Upper lobe of right lung (tissue), 1 donor: Measurements from ENCODE around the gene STMN3. TPM values are rescaled to one million over a fixed set of nuclear protein-coding genes. Genes with fewer than 3 reads are reported as not detected.

ENCODE experiments used
- ATAC-seq: fragments of 200-7000 bp; cut with Tn5 transposase; one replicate; pipeline ENCODE4 v1.9.1; 2020; ENCODE audit warnings: mild to moderate bottlenecking, moderate library complexity
- DNase-seq: peaks from one replicate; pipeline ENCODE4 v3.0.0-alpha.2; 2020
- H3K27ac ChIP-seq: fragments of 200-600 bp; one replicate; pipeline ENCODE4 v1.8.0; 2022
- H3K27me3 ChIP-seq: fragments of 200-600 bp; one replicate; pipeline ENCODE4 v1.8.0; 2022; ENCODE audit warnings: mild to moderate bottlenecking
- H3K36me3 ChIP-seq: fragments of 200-600 bp; one replicate; pipeline ENCODE4 v1.8.0; 2022
- H3K4me1 ChIP-seq: fragments of 200-600 bp; one replicate; pipeline ENCODE4 v1.8.0; 2022
- H3K4me3 ChIP-seq: fragments of 200-600 bp; one replicate; pipeline ENCODE4 v1.8.0; 2022; ENCODE audit warnings: mild to moderate bottlenecking
- H3K9me3 ChIP-seq: fragments of 200-600 bp; one replicate; pipeline ENCODE4 v1.8.0; 2022
- CTCF ChIP-seq: fragments of 200-600 bp; IDR thresholded peaks from one replicate; pipeline ENCODE4 v1.8.0; 2022; ENCODE audit warnings: antibody characterized with exemption
- intact Hi-C: fragments of 100-400 bp; cut with DNase I; formaldehyde crosslinking; loops from one replicate; pipeline ENCODE4 v1.11.0; 2022
- total RNA-seq: library from RNA; stranded (reverse); fragmentation: NEBNext Ultra II Directional; extraction: Animal tissue kit (Norgen Biotek cat#: 25700); gene quantifications from one replicate; pipeline ENCODE4 v1.2.1, GENCODE V29; 2021
- donor health status: DM: no; HTN: yes; CAD: no; lungs with severe emphysema.

STMN3 gene
- total RNA-seq, 1 donor from 2014 or later = 12.4 TPM

- Histone ChIP-seq H3K4me3 (no peak overlapping the region), H3K9me3 (no peaks in the 10 kb centered on the region), H3K27me3 (no peaks in the 10 kb centered on the region), H3K36me3 (peaks cover 11% of the 10 kb centered on the region), H3K4me1 (peaks cover 37% of the 10 kb centered on the region), H3K27ac (no peak overlapping the region)
- no peak for ATAC-seq
- intact Hi-C loops = no loop called here
- no peak for DNase-seq
- TF ChIP-seq CTCF = no peak
These were observed 37.0 kb upstream of the STMN3 start for GRCh38 chr20:63690003-63690897.

- Histone ChIP-seq H3K27me3 (no peaks in the 10 kb centered on the region), H3K27ac (peak overlapping the region; percentile 91), H3K4me3 (no peak overlapping the region), H3K36me3 (peaks cover 2% of the 10 kb centered on the region), H3K9me3 (no peaks in the 10 kb centered on the region), H3K4me1 (peaks cover 37% of the 10 kb centered on the region)
- TF ChIP-seq CTCF = no peak
- DNase-seq = no peak
- ATAC-seq = no peak
- intact Hi-C loops = no loop called here
These were observed 36.1 kb upstream of the STMN3 start for GRCh38 chr20:63689046-63690002.

- Histone ChIP-seq H3K27ac (peak overlapping the region; percentile 91), H3K27me3 (no peaks in the 10 kb centered on the region), H3K4me1 (peaks cover 37% of the 10 kb centered on the region), H3K36me3 (no peaks in the 10 kb centered on the region), H3K4me3 (no peak overlapping the region), H3K9me3 (no peaks in the 10 kb centered on the region)
- no peak for ATAC-seq
- TF ChIP-seq CTCF = no peak
- DNase-seq = no peak
- intact Hi-C loops = no loop called here
These were observed 35.2 kb upstream of the STMN3 start for GRCh38 chr20:63688228-63689045.

GRCh38 chr20:63687419-63688178 lies 34.4 kb upstream of the STMN3 start:
- H3K36me3 ChIP-seq = no peaks in the 10 kb centered on the region
- intact Hi-C loops = no loop called here
- no peak for TF ChIP-seq CTCF
- H3K27ac ChIP-seq = peak overlapping the region; percentile 91
- DNase-seq (no peak), ATAC-seq (no peak)
- peaks cover 45% of the 10 kb centered on the region for H3K4me1 ChIP-seq
- H3K9me3 ChIP-seq = no peaks in the 10 kb centered on the region
- no peaks in the 10 kb centered on the region for H3K27me3 ChIP-seq
- H3K4me3 ChIP-seq = no peak overlapping the region
